GM12878 (cell line): Measurements from ENCODE around the gene IQGAP1. TPM values are rescaled to one million over a fixed set of nuclear protein-coding genes. Genes with fewer than 3 reads are reported as not detected.

Experiments
- ATAC-seq: fragments of 200-7000 bp; cut with Tn5 transposase; 3 replicates; pipeline ENCODE4 v1.9.1; 2020; ENCODE audit warnings: mild to moderate bottlenecking, moderate library complexity
- BruUV-seq: library from RNA; stranded (reverse); fragments of 400-500 nt; replicated peaks from 2 replicates; lab custom pipeline; 2021; lab: Mats Ljungman, UMichigan
- CTCF ChIA-PET: fragments of 300-600 bp; sonication (Branson Sonifier 250); formaldehyde crosslinking; extraction: SDS; loops from one replicate; lab custom pipeline; 2021; ENCODE audit warnings: inconsistent platforms; lab: Yijun Ruan, JAX
- POLR2A ChIA-PET: fragments of 350-600 bp; formaldehyde crosslinking; extraction: SDS; loops from one replicate; lab custom pipeline; 2021; ENCODE audit warnings: inconsistent platforms; lab: Charles Lee
- RAD21 ChIA-PET: fragments of 300-600 bp; sonication (Branson Sonifier 250); formaldehyde crosslinking; loops from one replicate; lab custom pipeline; 2023; ENCODE audit warnings: antibody characterized with exemption; ENCODE audit not compliant: unreplicated experiment; lab: Charles Lee
- SMC1A ChIA-PET: fragments of 300-600 bp; sonication (Branson Sonifier 250); formaldehyde crosslinking; loops from one replicate; lab custom pipeline; 2023; ENCODE audit not compliant: unreplicated experiment, uncharacterized antibody; lab: Charles Lee
- DNase-seq: peaks from one replicate; pipeline ENCODE4 v3.0.0-alpha.2; 2011; ENCODE audit warnings: low read depth, low spot score
- FAIRE-seq: peaks from 3 replicates; lab custom pipeline; 2011; peaks lifted over from hg19 to GRCh38; lab: Jason Lieb, UNC
- H2AFZ ChIP-seq: 2 replicates; pipeline ENCODE4 v1.6.0; 2011; ENCODE audit warnings: low read depth, low read length, control low read depth; ENCODE audit not compliant: control insufficient read depth
- H3K27ac ChIP-seq: 2 replicates; pipeline ENCODE4 v1.5.1; 2011; ENCODE audit warnings: control low read depth; ENCODE audit not compliant: control insufficient read depth, insufficient read depth
- H3K27me3 ChIP-seq, 2 experiments: replicated peaks in 1 of 2; 2 replicates each; pipeline versions ENCODE4 v1.6.0 to v1.6.1; 2011; ENCODE audit warnings: low read length in 1 of 2; ENCODE audit not compliant: control insufficient read depth in 2 of 2, insufficient read depth in 2 of 2
- H3K36me3 ChIP-seq, 2 experiments: 2 replicates each; pipeline ENCODE4 v1.5.1; 2011; ENCODE audit warnings: low read length in 1 of 2; ENCODE audit not compliant: control insufficient read depth in 2 of 2, insufficient read depth in 2 of 2
- H3K4me1 ChIP-seq: 2 replicates; pipeline ENCODE4 v1.6.1; 2011; ENCODE audit warnings: mild to moderate bottlenecking, low read length, moderate library complexity, mixed read lengths; ENCODE audit not compliant: control insufficient read depth, insufficient read depth
- H3K4me2 ChIP-seq: 2 replicates; pipeline ENCODE4 v1.6.0; 2011; ENCODE audit warnings: control low read depth; ENCODE audit not compliant: control insufficient read depth, insufficient read depth
- H3K4me3 ChIP-seq: fragments of 200-600 bp; sonication (generic); 2 replicates; pipeline ENCODE4 v1.5.1; 2016
- H3K79me2 ChIP-seq: 2 replicates; pipeline ENCODE4 v1.6.0; 2011; ENCODE audit warnings: low read length; ENCODE audit not compliant: control insufficient read depth, insufficient read depth
- H3K9ac ChIP-seq: 2 replicates; pipeline ENCODE4 v1.8.0; 2011; ENCODE audit warnings: low read length, control low read depth, mixed read lengths; ENCODE audit not compliant: control insufficient read depth, insufficient read depth
- H3K9me3 ChIP-seq: replicated peaks from 3 replicates; pipeline ENCODE4 v1.5.1; 2011; ENCODE audit warnings: mild to moderate bottlenecking, low read length; ENCODE audit not compliant: control insufficient read depth, insufficient read depth
- H4K20me1 ChIP-seq: 2 replicates; pipeline ENCODE4 v1.6.0; 2011; ENCODE audit not compliant: control insufficient read depth, insufficient read depth
- BHLHE40 ChIP-seq, 2 experiments: fragments of 450-650 bp in 1 of 2; IDR thresholded peaks; 2 replicates each; pipeline ENCODE4 v1.6.1; 2011 to 2017; ENCODE audit warnings: low read depth in 2 of 2, borderline replicate concordance in 1 of 2, improper control_type of control experiment in 1 of 2, low read length in 1 of 2, mild to moderate bottlenecking in 1 of 2
- CBX3 ChIP-seq: fragments of 200-600 bp; sonication (generic); IDR thresholded peaks from 2 replicates; pipeline ENCODE4 v1.6.1; 2016; ENCODE audit warnings: low read depth, borderline replicate concordance
- E2F8 ChIP-seq: fragments of 450-650 bp; IDR thresholded peaks from 2 replicates; pipeline ENCODE4 v1.6.1; 2018; ENCODE audit warnings: mild to moderate bottlenecking, low read depth, moderate library complexity; ENCODE audit not compliant: partially characterized antibody
- EGR1 ChIP-seq, 2 experiments: IDR thresholded peaks; 1 replicate in 1 of 2; 2 replicates in 1 of 2; pipeline ENCODE4 v1.6.1; 2011 to 2012; ENCODE audit warnings: low read depth in 2 of 2, low read length in 2 of 2, borderline replicate concordance in 1 of 2, mild to moderate bottlenecking in 1 of 2, moderate library complexity in 1 of 2
- IRF3 ChIP-seq: fragments of 450-650 bp; IDR thresholded peaks from 2 replicates; pipeline ENCODE4 v1.6.1; 2014; ENCODE audit warnings: mild to moderate bottlenecking
- NR2C1 ChIP-seq: fragments of 450-650 bp; IDR thresholded peaks from 2 replicates; pipeline ENCODE4 v1.6.1; 2017; ENCODE audit warnings: antibody characterized with exemption, mild to moderate bottlenecking, moderate library complexity
- NR2F1 ChIP-seq: fragments of 450-650 bp; conservative IDR thresholded peaks from 2 replicates; pipeline ENCODE4 v1.6.1; 2017; ENCODE audit warnings: mild to moderate bottlenecking
- NRF1 ChIP-seq: conservative IDR thresholded peaks from 2 replicates; pipeline ENCODE4 v1.6.1; 2011; ENCODE audit warnings: mild to moderate bottlenecking, low read depth, low read length, improper control_type of control experiment
- POLR2AphosphoS2 ChIP-seq: IDR thresholded peaks from 2 replicates; pipeline ENCODE4 v1.6.1; 2011; ENCODE audit warnings: low read depth, mild to moderate bottlenecking, low read length, improper control_type of control experiment, moderate library complexity
- RAD51 ChIP-seq: fragments of 450-650 bp; IDR thresholded peaks from 2 replicates; pipeline ENCODE4 v1.6.1; 2016; ENCODE audit warnings: moderate library complexity, mild to moderate bottlenecking, inconsistent platforms
- RCOR1 ChIP-seq: conservative IDR thresholded peaks from 2 replicates; pipeline ENCODE4 v1.6.1; 2012; ENCODE audit warnings: low read depth, low read length, improper control_type of control experiment
- RELB ChIP-seq: fragments of 450-650 bp; IDR thresholded peaks from 2 replicates; pipeline ENCODE4 v1.6.1; 2017; ENCODE audit warnings: low read depth, mild to moderate bottlenecking, moderate library complexity
- SRF ChIP-seq, 2 experiments: IDR thresholded peaks; 2 replicates each; pipeline ENCODE4 v1.6.1; 2011; ENCODE audit warnings: low read depth in 2 of 2, low read length in 2 of 2, mild to moderate bottlenecking in 1 of 2, moderate library complexity in 1 of 2
- USF2 ChIP-seq: IDR thresholded peaks from 2 replicates; pipeline ENCODE4 v1.6.1; 2011; ENCODE audit warnings: low read depth, low read length, improper control_type of control experiment, borderline replicate concordance
- ZBTB33 ChIP-seq: fragments of 450-650 bp; IDR thresholded peaks from 2 replicates; pipeline ENCODE4 v1.6.1; 2017; ENCODE audit warnings: mild to moderate bottlenecking
- ZZZ3 ChIP-seq: IDR thresholded peaks from 2 replicates; pipeline ENCODE4 v1.6.1; 2011; ENCODE audit warnings: low read depth; ENCODE audit not compliant: control insufficient read depth, insufficient read length
- WGBS: methylation state at CpG from one replicate; pipeline ENCODE4 v1.1.6; 2016; ENCODE audit warnings: low lambda C conversion rate; ENCODE audit not compliant: insufficient replicate concordance, insufficient coverage; ENCODE audit errors: missing lambda C conversion rate; 5-methylcytosine and 5-hydroxymethylcytosine counted together
- in situ Hi-C: fragments of 300-500 bp; cut with MboI; formaldehyde crosslinking; loops from 9 replicates; pipeline ENCODE4 v1.14.3; 2018; ENCODE audit warnings: mixed read lengths
- intact Hi-C: fragments of 100-400 bp; cut with micrococcal nuclease; formaldehyde crosslinking; loops from one replicate; pipeline ENCODE4 v1.14.2; 2022; ENCODE audit not compliant: unreplicated experiment
- polyA plus RNA-seq, 11 experiments: library from polyadenylated mRNA; depleted of rRNA in 4 of 11; unstranded in 6 of 11; stranded (reverse) in 5 of 11; fragments of >200 nt; fragmentation: Nextera tagmentation in 4 of 11; fragmentation: Illumina TruSeq in 1 of 11; extraction: Ambion mirVana in 4 of 11; extraction: Trizol in 1 of 11; gene quantifications; 1 replicate in 1 of 11; 2 replicates in 10 of 11; pipeline versions ENCODE4 v1.2.1 to v1.2.3, GENCODE V29; 2011 to 2016; ENCODE audit warnings: inconsistent platforms in 2 of 11, missing spikeins in 2 of 11, low read depth in 1 of 11
- total RNA-seq, 4 experiments: library from RNA; depleted of rRNA in 3 of 4; stranded (reverse); fragments of >200 nt in 3 of 4; fragmentation: Illumina TruSeq in 1 of 4; extraction: Trizol in 1 of 4; gene quantifications; 2 replicates each; pipeline versions ENCODE4 v1.2.1 to v1.2.3, GENCODE V29; 2013 to 2021

Gene IQGAP1
- total and polyA plus RNA-seq, 10 of the 15 experiments (the other 5 are each of a cell fraction or from before 2014, with no cell fraction given) = 65.2 to 250 (median 112) TPM

- H3K9ac ChIP-seq = no peak overlapping the region
- no peaks in the 10 kb centered on the region for H3K9me3 ChIP-seq
- 83% methylated on average over 3 of the region's 4 CpGs for WGBS
- H4K20me1 ChIP-seq = no peaks in the 10 kb centered on the region
- no peaks in the 10 kb centered on the region for H3K79me2 ChIP-seq
- H2AFZ ChIP-seq = no peak overlapping the region
- FAIRE-seq = no peak
- H3K27ac ChIP-seq = no peak overlapping the region
- H3K36me3 ChIP-seq = no peaks in the 10 kb centered on the region
- BruUV-seq = no TSS peak
- H3K27me3 ChIP-seq = no peaks in the 10 kb centered on the region
- no peak overlapping the region for H3K4me3 ChIP-seq
- no peak for ATAC-seq
- ChIA-PET POLR2A (no interaction called here), SMC1A (interaction anchor here (1.3 kb wide), 1 partner anchor 13 kb away, joined by 3 read pairs; no protein-coding TSS in a partner anchor), RAD21 (interaction anchor here (1.4 kb wide), 1 partner anchor 44 kb away, joined by 6 read pairs; no protein-coding TSS in a partner anchor), CTCF (interaction anchor here (1.0 kb wide), 1 partner anchor 57 kb away, joined by 3 read pairs; no protein-coding TSS in a partner anchor)
- H3K4me1 ChIP-seq = no peaks in the 10 kb centered on the region
- intact Hi-C loops (loop anchor here (5.0 kb wide), 1 partner anchor 98 kb away; no protein-coding TSS in a partner anchor), in situ Hi-C loops (no loop called here)
- DNase-seq = no peak
- TF ChIP-seq USF2 (no peak), IRF3 (no peak), RELB (no peak), ZZZ3 (no peak), SRF (IDR thresholded peaks at IDR 0.05; ENCODE audit: low read depth in 2 of 2, low read length in 2 of 2) (no peak), ZBTB33 (no peak), E2F8 (no peak), BHLHE40 (IDR thresholded peaks at IDR 0.05; ENCODE audit: borderline replicate concordance in 1 of 2, low read depth in 2 of 2, low read length in 1 of 2) (no peak), RAD51 (no peak), NR2C1 (no peak), EGR1 (IDR thresholded peaks at IDR 0.05; ENCODE audit: borderline replicate concordance in 1 of 2, low read depth in 2 of 2, low read length in 2 of 2) (no peak), NRF1 (no peak), NR2F1 (no peak), CBX3 (no peak), RCOR1 (no peak), POLR2AphosphoS2 (no peak)
- H3K4me2 ChIP-seq = no peak overlapping the region
Measured at GRCh38 chr15:90364251-90364650, 23.8 kb upstream of the IQGAP1 start.
